ENCODE measurements around the gene ZNF664. TPM values are rescaled to one million over a fixed set of nuclear protein-coding genes. Genes with fewer than 3 reads are reported as not detected.

ZNF664 gene
- total and polyA plus RNA-seq, 2 of the 8 experiments (the other 6 are each of a cell fraction or from before 2014, with no cell fraction given), result 22.8 to 51.4 TPM

DNA sequence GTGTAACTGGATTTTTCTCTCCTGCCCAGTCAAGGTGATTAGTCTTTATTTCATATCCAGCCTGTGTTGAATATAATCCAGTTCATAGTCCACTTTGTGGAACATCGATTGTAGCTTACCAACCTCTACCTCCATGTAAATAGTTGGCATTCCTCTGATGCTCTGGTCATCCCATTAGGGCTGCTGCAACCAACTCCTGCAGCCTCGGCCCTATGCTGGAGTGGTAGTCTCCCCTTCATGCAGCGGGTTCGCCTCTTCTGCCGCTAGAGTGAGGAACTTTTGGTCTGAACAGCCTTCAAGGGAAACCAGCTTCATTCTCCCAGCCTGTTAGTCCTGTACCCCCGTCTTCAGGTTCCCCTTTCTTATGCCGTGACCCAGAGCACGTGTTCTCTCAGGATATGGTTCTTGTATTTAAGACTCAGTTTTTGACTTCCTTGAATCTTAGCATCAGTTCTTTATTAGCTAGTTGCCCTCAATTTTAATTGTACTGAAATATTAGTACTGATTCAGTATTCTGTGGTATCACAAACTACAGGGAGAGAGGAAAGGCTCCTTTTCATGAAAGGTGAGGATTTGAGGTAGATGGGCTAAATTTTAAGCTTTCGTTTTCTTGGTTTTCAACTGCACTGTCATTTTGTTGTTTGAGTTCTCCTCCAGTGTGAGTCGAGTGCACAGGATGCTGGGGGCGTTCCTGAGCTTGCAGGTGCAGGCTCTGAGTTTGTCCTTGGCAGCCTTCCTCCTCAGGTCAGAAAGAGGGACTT lies 33.2 kb downstream of the ZNF664 start:
- no peaks in the 10 kb centered on the region for H3K79me2 ChIP-seq (ENCODE audit: control insufficient read depth in 1 of 2, insufficient read depth in 2 of 2, low read length in 2 of 2)
- no peak overlapping the region for H2BK15ac ChIP-seq (ENCODE audit: low read length)
- no peak overlapping the region for H2BK120ac ChIP-seq (replicated peaks; ENCODE audit: low read depth, low read length)
- no peaks in the 10 kb centered on the region for H3K23me2 ChIP-seq (ENCODE audit: low read depth, low read length)
- ChIA-PET CTCF (ENCODE audit: partially characterized antibody) (interaction anchor here (0.5 to 1.9 kb wide), 5 partner anchors 22 to 803 kb away, joined by 3 to 6 read pairs (median 3); no protein-coding TSS in a partner anchor), POLR2A (ENCODE audit: partially characterized antibody) (no interaction called here)
- H3K9me3 ChIP-seq (ENCODE audit: insufficient read depth in 2 of 2, low read depth in 1 of 2, low read length in 1 of 2), result no peaks in the 10 kb centered on the region
- no peak overlapping the region for H2BK12ac ChIP-seq (ENCODE audit: low read depth, low read length)
- H4K91ac ChIP-seq (replicated peaks; ENCODE audit: insufficient read length, low read length), result no peak overlapping the region
- H3K9ac ChIP-seq (replicated peaks in 1 of 4; ENCODE audit: extremely low read depth in 1 of 4, low read depth in 3 of 4, low read length in 3 of 4), result no peak overlapping the region
- no peak overlapping the region for H2BK20ac ChIP-seq (ENCODE audit: low read length)
- H3K27me3 ChIP-seq (replicated peaks in 1 of 4; ENCODE audit: control insufficient read depth in 3 of 4, extremely low read depth in 1 of 4, insufficient read depth in 3 of 4, low read length in 3 of 4), result no peaks in the 10 kb centered on the region
- no peaks in the 10 kb centered on the region; the same call in 1 of the 2 replicates for H3K79me1 ChIP-seq (ENCODE audit: low read depth, low read length)
- H4K5ac ChIP-seq (ENCODE audit: insufficient read length, low read depth, low read length), result no peak overlapping the region
- no peak overlapping the region for H3K14ac ChIP-seq (ENCODE audit: insufficient read length)
- peaks cover 0 to 3% (median under 1%) of the 10 kb centered on the region in 4 experiments; a peak in 2 of 8 replicates for H3K36me3 ChIP-seq (ENCODE audit: control insufficient read depth in 2 of 4, insufficient read depth in 4 of 4, low read length in 3 of 4)
- H2AFZ ChIP-seq (ENCODE audit: low read length), result no peak overlapping the region
- H3K18ac ChIP-seq (ENCODE audit: extremely low read depth, low read length), result no peak overlapping the region
- H3K4me3 ChIP-seq (ENCODE audit: extremely low read depth in 1 of 4, insufficient read depth in 2 of 4, low read depth in 3 of 4, low read length in 4 of 4), result no peak overlapping the region
- WGBS, 2 experiments (ENCODE audit: extremely low coverage in 1 of 2, insufficient coverage in 1 of 2, insufficient read length in 1 of 2, insufficient replicate concordance in 2 of 2, low coverage in 1 of 2, low lambda C conversion rate in 2 of 2, missing lambda C conversion rate in 1 of 2), result 90% methylated on average over 11 of the region's 11 CpGs; no CpG with 5 or more reads in 1 of the 2 experiments
- H3K4me2 ChIP-seq (ENCODE audit: insufficient read depth in 1 of 2, low read depth in 2 of 2, low read length in 2 of 2), result no peak overlapping the region
- DNase-seq (ENCODE audit: low read depth in 1 of 2, low spot score in 2 of 2), result no peak
- H3K27ac ChIP-seq (ENCODE audit: low read depth, low read length), result no peak overlapping the region
- TF ChIP-seq SRF (IDR thresholded peaks at IDR 0.05; ENCODE audit: low read depth, low read length), result no peak
- TF ChIP-seq, protein P1, sequence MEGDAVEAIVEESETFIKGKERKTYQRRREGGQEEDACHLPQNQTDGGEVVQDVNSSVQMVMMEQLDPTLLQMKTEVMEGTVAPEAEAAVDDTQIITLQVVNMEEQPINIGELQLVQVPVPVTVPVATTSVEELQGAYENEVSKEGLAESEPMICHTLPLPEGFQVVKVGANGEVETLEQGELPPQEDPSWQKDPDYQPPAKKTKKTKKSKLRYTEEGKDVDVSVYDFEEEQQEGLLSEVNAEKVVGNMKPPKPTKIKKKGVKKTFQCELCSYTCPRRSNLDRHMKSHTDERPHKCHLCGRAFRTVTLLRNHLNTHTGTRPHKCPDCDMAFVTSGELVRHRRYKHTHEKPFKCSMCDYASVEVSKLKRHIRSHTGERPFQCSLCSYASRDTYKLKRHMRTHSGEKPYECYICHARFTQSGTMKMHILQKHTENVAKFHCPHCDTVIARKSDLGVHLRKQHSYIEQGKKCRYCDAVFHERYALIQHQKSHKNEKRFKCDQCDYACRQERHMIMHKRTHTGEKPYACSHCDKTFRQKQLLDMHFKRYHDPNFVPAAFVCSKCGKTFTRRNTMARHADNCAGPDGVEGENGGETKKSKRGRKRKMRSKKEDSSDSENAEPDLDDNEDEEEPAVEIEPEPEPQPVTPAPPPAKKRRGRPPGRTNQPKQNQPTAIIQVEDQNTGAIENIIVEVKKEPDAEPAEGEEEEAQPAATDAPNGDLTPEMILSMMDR (IDR thresholded peaks at IDR 0.05; ENCODE audit: control extremely low read depth in 1 of 3, insufficient read depth in 1 of 3, low read depth in 1 of 3, low read length in 3 of 3), result no peak
- no peak for TF ChIP-seq BRCA1 (IDR thresholded peaks at IDR 0.05; ENCODE audit: low read depth, low read length)
- TF ChIP-seq EZH2 (IDR thresholded peaks at IDR 0.05; ENCODE audit: low read depth, low read length, severe bottlenecking), result no peak
- TF ChIP-seq BACH1 (IDR thresholded peaks at IDR 0.05; ENCODE audit: low read length), result no peak
- TF ChIP-seq TAF1 (IDR thresholded peaks at IDR 0.05; ENCODE audit: low read depth, low read length), result no peak
- TF ChIP-seq SP2 (IDR thresholded peaks at IDR 0.05; ENCODE audit: low read length), result no peak
- TF ChIP-seq KDM5A (IDR thresholded peaks at IDR 0.05; ENCODE audit: low read length), result no peak
- TF ChIP-seq SIRT6 (IDR thresholded peaks at IDR 0.05; ENCODE audit: low read length), result no peak
- no peak overlapping the region for H3K4ac ChIP-seq (replicated peaks; ENCODE audit: insufficient read length, low read depth, low read length)
- no peak for FAIRE-seq
- no peak overlapping the region for H4K8ac ChIP-seq (ENCODE audit: extremely low read depth, insufficient read depth, low read length)
- H2BK5ac ChIP-seq (ENCODE audit: low read depth, low read length), result no peak overlapping the region
- no peak overlapping the region for H2AK5ac ChIP-seq (ENCODE audit: low read depth, low read length)
- no peak overlapping the region for H3K56ac ChIP-seq (replicated peaks; ENCODE audit: insufficient read length, low read depth, low read length)
- H3K23ac ChIP-seq (ENCODE audit: insufficient read length), result no peak overlapping the region
- H4K20me1 ChIP-seq (replicated peaks in 1 of 2; ENCODE audit: control insufficient read depth in 1 of 2, insufficient read depth in 2 of 2, low read length in 2 of 2), result peaks cover 3 to 14% of the 10 kb centered on the region in 2 experiments
- no peaks in the 10 kb centered on the region for H3K4me1 ChIP-seq (replicated peaks in 1 of 4; ENCODE audit: control insufficient read depth in 3 of 4, insufficient read depth in 4 of 4, low read length in 3 of 4)
